GM19240 (cell line): ENCODE measurements around the gene ACCS.
A peak's percentile ranks its signal among the peaks of the same experiment; 100 is the strongest.

ENCODE experiments used
- DNase-seq: peaks from one replicate; pipeline ENCODE4 v3.0.0; 2011; ENCODE audit warnings: low spot score; ENCODE audit not compliant: insufficient read length

Gene ACCS

DNA sequence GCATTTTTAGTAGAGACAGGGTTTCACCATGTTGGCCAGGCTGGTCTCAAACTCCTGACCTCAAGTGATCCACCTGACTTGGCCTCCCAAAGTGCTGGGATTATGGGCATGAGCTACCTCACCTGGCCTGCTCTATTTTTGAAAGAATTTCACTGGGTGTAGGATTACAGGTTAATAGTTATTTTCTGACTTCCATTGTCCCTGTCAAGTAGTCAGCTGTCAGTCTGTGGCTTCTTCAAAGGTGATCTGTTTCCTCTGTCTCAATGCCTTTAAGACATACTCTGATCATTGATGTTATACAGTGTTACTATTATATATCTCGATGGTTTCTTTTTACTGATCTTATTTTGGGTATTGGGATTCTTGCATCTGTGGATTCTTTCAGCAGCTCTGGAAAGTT is 19.3 kb downstream of the ACCS start:
- no peak for DNase-seq

DNA sequence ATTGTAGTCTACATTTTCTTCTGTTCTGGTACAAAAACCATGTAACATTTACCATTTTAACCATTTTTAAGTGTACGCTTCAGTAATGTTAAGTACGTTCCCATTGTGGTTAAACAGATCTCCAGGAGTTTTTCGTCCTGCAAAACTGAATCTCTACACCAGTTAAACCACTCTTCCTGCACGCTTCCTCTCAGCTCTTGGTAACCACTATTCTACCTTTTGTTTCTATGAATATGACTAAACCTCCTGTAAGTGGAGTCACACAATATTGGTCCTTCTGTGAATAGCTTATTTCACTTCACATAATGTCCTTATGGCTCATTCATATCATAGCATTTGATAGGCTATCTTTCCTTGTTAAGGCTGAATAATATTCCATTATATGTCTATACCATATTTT is 22.3 kb downstream of the ACCS start:
- no peak for DNase-seq

DNA sequence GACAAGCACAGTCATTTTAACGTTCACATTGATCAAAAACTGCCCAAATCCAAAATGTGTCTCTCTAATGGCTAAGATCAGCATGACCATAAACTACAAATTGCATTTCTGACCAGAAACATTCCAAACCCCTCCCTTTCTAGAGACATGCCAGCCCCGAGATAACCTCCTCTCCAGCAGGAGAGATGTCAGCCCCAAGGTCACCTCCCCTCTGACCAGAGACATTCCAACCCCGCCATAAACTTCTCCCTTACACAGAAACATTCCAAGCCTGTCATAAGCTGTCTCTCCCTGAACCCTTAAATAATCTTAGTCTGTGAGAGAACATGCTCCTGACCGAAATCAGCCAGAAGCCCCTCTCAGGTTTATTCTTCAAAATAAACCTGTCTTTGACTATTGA is 22.8 kb downstream of the ACCS start:
- DNase-seq, result no peak

DNA sequence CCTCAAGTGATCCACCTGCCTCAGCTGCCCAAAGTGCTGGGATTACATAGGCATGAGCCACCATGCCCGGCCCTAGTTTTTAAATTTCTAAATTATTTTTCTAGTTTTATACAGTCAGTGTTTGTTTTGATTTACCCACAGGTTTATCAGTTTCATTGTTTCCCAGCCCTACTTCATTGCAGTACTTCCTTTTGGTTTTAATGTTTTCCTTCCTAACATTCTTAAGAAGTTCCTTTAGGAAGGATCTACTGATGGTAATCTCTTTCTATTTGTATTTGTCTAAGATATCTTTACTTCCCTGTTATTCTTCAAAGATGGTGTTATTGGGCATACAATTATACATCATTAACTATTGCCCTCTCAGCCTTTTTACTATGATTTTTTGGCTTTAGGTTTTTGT is 24.5 kb downstream of the ACCS start:
- DNase-seq, result no peak

DNA sequence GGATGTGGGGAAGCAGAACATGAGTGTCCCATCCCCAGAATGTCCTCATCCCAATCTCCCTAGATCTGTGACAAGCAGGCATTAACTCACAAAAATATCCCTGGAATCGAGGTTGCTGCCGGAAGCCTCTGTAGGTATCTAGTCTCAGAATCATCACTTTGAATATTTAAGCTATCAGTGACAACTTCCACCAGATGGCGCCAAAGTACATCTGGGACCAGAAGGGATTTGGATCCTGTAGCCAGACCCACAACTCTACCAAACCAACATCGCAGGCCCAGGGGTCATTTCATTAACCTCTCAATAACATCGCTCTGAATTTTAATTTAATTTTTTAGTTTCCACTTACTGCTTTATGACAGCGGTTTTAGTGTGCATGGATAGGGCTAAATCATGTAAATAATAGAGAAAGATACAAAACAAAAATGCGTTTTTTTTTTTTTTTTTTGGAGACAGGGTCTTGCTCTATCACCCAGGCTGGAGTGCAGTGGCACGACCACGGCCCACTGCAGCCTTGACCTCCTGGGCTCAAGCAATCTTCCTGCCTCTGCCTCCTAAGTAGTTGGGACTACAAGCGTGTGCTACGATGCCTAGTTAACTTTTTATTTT is 28.3 kb downstream of the ACCS start:
- peak; percentile 40 for DNase-seq

DNA sequence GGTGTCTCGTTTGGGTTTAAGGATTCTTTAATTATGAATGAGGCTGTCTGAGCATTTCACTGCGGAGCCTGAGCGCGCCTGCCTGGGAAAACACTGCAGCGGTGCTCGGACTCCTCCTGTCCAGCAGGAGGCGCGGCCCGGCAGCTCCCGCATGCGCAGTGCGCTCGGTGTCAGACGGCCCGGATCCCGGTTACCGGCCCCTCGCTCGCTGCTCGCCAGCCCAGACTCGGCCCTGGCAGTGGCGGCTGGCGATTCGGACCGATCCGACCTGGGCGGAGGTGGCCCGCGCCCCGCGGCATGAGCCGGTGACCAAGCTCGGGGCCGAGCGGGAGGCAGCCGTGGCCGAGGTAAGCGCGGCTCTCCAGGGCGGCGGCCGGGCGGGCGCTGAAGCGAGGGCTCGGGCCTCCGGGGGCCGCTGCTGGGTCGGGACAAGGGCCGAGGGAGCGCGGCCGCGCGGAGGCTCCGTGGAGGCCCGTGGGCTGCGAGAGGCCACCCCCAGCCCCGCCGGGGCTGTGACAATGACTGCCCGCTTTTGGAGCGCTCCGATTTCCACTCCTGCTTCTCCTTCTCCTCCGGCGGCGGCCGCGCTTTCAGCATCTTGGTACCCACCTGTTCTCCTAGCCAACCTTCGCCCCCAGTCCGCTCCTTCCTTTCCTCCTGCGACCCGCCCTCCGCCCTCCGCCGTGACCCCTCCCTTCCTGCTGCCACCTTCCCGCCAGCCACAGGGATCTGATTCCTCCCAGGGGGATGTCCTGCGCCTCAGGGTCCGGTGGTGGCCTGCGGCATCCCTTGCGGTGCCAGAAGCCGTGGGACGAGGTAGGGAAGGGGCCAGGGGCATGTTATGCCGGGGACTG is 29.7 kb downstream of the ACCS start, which contains the start of gene EXT2:
Gene EXT2, plus strand, starts transcription at position 173 of the 854 bp plus-strand sequence. CDS start 12,035 bp downstream, outside the sequence.
- DNase-seq, result peak; percentile 91

DNA sequence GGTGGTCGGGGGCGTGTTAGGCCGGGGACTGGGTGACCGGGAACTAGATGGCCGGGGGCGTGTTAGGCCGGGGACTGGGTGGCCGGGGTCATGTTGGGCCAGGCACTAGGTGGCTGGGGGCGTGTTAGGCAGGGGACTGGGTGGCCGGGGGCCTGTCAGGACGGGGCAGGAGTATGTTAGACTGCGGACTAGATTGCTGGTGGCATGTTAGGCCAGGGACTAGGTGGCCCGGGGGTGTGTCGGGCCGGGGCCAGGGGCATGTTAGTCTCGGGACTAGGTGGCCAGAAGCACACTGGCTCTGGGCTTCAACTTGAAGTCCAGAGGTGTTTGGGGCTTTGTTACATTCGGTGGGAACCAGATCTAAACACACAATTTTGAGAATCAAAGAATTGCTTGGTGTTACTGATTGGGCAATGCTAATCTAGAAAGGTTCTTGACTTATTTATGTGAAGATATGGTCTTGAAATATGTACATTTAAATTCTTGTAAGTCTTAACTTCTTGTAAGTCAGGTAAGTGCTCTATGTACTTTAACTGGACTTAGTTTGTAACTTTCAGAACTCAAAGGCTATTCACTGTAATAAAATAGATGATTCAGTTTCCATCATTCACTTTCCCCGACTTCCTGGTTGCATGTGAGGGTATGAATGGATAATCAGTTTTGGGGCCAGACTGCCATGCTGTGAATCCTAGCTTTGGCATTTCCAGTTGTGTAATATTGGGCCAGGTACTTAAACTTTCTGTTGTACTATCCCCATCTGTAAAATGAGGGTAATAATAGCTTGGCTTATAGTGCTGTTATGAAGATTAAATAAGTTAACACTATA is 30.5 kb downstream of the ACCS start:
- no peak for DNase-seq

DNA sequence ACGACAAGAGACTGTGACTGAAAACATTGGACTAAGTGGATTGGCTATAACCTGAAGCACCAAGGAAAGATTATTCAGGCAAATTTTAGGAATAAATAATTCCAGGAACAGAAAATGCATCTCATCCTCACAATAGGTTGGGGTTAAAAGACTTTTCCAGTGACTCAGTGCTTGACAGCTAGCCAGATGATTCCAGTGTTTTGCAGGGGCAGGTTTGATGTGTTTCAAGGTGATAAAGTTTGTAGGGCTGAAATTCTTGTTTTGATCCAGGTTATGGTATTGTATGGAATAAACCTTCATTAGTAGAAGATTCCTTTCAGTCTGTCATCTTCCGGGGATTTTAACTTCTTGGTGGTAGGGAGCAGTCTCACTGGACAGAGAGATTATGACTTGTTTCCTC is 31.8 kb downstream of the ACCS start:
- DNase-seq, result no peak

DNA sequence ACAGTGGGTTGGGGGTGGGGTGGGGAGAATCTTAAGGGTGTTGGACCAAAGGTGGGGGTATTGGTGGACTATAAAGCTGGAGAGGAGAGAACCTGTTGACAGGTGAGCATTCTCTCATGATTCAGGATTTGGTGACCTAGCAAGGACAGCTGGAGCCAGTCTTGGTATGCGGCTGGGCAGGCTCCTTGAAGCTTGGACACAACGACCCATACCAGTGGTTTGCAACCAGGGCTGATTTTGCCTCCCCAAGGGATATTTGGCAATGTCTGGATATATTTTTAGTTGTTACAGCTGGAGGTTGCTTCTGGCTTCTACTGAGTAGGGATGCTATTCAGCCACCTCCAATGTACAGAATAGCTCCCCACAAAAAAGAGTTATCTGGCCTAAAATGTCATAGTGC is 35.0 kb downstream of the ACCS start:
- no peak for DNase-seq

DNA sequence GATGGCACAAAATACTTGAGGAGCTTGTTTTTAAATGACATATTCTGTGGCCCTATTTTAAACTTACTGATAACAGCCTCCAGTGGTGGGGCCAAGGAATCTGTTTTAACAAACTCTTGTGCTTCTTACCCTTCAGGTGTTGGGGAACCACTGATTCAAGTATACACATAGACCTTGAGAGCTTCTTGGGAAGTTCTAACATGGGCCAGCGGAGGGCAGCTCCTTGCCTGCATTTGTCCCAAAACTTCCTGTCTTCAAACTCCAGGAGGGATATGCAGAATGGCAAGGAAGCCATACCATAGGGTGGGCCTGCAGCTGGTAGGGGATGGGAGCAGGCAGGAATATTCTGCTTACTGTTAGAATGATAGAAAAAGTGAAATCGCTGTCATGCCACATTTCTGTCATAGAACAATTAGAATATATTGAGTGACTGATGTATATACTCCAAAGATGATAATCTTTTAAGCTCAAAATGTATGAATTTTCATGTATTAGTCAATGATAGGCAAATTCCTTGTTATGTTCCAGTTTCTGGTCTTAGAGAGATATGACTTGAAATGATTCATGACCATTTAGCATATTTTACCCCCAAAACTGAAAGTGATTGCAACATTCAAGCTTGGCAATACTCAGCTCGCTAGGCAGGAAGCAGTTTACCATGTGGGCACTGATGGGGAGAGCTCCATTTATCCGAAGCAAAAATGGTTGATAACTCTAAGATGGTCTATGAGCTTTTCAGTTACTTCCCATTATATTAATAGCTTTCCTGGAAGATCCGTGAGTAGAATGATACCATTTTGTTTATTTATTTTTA is 38.6 kb downstream of the ACCS start:
- no peak for DNase-seq

DNA sequence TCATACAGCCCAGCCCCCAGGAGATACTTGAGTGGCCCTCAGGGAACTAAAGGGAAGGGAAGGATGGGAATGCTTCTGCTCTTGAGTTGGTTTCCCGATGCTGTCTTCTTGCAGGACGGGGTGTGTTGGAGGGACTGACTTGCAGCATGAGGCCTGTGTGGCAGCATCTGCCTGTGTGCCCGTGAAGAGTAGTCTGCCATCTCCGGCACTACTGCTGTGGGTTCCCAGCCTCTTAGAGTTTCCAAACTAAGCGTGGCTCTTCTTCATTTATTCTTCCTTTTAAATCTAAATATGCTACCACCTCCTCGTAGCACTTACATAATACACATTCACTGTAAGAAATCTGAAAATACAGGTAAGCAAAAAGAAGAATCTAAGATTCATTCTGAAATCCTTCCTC is 42.2 kb downstream of the ACCS start:
- no peak for DNase-seq

DNA sequence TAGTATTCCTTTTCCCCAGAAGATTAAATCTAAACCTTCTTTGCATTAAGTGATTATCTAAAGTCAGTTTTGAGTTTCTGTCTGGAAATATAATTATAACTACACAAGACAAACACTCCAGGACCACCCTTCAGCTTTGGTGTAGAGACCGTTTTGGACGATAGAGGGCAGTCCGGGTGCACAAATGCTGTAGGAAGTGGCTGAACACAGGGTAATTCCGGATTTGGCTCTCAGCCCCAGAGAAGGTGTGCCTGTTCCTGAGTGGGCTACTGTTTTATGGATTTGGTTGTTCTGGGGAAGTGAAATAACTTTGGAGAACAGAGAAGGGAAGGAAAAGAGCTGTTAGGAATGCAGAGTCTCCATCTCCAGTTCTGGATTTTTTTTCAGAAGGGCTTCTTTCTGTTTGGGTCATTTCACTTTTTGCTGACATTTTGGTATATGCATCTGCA is 44.2 kb downstream of the ACCS start:
- DNase-seq, result peak; percentile 50

DNA sequence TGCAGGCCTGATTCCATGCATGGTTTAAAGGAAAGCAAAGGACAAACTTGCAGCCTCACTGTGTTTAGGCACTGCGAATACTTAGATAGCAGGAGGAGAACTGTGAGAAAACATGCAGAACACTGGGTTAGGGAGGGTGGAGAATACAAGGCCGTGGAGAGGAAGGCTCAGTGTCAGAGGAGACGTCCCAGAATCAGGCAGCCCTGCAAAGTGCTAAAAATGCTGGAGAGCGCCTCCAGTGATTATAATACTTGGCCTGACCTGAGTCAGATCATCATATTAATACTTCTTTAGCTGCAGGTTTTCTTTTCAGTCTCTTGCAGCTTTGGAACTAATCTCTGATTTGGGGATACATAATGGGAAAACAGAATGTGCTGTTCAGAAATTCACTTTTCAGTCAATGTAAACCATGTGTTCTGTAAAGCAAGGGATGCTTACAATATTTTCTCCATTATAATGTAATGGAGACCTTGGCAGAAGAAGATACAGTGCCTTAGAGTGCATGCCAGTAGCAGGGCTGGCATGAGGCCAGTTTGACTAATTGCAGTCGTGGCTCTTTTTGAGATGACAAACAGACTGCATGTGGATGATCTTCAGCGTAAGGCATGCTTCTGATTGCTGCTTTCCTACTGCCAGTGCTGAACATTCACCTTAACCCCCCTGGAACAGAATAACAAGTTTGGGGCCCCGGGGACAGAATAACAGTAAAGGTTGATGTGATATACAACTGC is 46.2 kb downstream of the ACCS start:
- no peak for DNase-seq

DNA sequence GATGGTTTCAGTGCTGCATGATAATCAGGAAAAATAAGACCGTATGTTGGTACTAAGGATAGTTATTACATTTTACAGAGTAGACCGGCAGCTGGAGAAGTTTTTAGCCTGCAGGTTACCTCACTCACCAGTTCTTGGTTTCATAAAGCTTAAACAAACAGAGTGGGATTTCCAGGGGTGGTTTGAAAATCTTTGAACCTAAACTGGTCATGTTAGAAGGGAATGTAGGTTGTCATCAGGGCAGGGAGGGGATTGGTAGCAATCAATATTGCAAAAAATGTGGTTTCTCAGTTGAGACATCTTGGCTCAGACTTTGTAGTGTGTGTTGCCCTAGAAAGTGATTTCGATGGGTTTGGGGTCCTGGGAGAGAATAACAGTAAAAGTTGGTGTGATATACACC is 46.9 kb downstream of the ACCS start:
- no peak for DNase-seq

DNA sequence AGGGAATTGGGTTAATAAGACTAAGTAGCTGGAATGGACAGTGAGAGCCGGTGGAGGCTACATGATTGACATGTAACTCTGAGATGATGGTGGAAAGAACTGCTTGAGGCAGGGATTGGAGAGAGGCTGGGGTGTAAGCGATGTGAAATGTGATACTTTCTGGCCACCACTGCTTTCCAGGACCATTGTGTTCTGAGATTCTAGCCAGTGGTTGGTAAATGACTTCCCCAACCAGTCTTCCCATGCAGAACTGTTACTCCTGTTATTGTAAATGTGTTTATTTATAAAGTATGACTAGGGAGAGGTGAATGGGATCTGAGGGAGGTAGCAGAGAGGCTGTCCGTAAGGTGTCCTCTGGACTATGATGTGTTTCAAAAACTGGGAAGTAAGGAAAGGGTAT is 47.5 kb downstream of the ACCS start:
- no peak for DNase-seq

DNA sequence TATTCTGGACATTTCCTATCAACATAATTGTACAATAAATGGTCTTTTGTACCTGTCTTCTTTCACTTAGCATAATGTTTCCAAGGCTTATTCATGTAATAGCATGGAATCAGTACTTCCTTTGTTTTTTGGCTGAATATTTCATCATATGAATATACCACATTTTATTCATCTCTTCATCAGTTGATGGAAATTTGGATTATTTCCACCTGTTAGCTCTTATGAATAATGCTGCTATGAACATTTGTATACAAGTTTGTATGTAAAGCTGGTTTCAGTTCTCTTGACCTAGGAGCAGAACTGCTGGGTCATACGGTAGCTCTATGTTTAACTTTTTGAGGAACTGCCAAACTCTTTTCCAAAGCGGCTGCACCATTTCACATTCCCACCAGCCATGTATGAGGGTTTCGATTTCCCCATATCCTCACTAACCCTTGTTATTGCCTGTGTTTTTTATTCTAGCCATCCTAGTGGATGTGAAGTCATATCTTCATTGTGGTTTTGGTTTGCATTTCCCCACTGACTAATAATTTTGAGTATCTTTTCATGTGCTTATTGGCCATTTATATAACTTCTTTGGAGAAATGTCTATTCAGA is 50.3 kb downstream of the ACCS start:
- no peak for DNase-seq

DNA sequence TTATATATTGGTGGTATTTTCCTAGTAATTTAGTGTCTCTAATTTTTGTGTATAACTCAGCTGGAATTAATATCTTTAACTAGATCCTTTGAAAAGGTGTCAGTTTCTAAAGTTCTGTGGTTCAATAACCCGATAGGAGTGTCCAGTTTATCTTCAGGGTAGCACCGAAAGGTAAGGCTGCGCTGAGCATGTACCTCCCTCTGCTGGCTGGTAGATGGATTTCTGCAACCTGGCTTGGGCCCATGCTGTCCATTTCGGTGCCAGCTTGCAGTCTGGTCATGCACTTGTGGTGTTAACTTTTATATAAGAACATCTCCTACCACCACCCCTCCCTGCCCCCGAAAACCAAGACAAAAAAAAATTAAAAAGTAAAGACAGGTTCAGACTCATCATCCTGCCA is 54.1 kb downstream of the ACCS start:
- no peak for DNase-seq

DNA sequence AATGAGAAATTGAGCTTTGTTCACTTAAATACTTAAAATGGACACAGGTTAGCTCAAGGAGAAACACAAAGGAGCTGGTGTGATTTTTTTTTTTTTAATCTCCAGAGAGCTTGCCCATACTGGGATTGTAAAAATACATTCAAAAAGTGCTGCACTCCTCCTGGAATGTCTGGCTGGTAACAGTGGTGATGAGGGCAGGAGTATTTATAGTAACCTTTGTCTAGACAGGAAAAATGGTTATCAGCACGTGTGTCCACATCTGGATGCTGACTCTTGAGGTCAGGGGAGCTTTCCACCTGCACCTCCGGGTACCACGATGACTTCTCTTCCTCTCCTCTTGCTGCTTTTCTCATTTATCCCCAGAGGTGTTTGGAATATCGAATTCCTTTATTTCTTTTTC is 59.5 kb downstream of the ACCS start:
- DNase-seq, result no peak

DNA sequence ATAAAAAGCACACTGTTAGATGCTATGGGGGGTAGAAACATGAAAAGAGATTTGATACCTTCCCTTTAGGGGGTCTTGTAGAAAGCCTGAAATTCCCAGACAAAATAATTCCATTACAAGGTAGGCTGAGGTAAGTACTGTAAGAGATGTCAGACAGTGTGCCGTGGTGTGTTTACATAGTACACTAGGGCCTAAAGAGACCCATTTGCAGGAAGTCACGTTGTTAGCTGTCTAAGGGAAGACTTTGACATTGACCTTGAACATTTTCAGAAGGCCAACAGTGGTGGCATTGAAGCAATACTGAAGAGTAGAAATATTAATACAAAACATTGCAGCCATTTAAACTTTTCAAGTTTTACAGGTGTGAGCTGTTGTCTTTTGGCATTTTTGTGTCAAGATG is 60.2 kb downstream of the ACCS start:
- DNase-seq, result no peak

DNA sequence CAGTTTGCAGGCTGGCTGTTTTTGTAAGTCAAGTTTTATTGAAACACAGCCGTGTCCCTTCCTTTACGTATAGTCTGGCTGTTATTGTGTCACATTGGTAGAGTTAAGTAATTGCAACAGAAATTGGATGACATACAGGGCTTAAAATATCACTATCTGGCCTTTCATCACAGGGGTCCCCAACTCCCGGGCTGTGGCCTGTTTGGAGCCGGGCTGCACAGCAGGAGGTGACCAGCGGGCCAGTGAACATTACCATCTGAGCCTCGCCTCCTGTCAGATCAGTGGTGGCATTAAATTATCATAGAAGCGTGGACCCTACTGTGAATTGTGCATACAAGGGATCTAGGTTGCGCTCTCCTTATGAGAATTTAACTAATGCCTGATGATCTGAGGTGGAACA is 61.1 kb downstream of the ACCS start:
- no peak for DNase-seq
